ENCODE results near the gene ANXA8L1.
"Not testable (repeated sequence)": the region's sequence is repeated elsewhere in the genome, so short reads cannot be mapped to it uniquely, and the experiment has no call there.

Gene ANXA8L1

GRCh38 chr10:46398212-46398886 lies 22.8 kb downstream of the ANXA8L1 start:
- DNase-seq: not testable (repeated sequence)

GRCh38 chr10:46409556-46409955 lies 34.0 kb downstream of the ANXA8L1 start:
- not testable (repeated sequence) for DNase-seq

GRCh38 chr10:46411123-46411522 lies 35.5 kb downstream of the ANXA8L1 start:
- not testable (repeated sequence) for DNase-seq

GRCh38 chr10:46412665-46413064 lies 37.1 kb downstream of the ANXA8L1 start:
- not testable (repeated sequence) for DNase-seq

GRCh38 chr10:46415291-46415690 lies 39.7 kb downstream of the ANXA8L1 start:
- DNase-seq: not testable (repeated sequence)

GRCh38 chr10:46418283-46418682 lies 42.7 kb downstream of the ANXA8L1 start:
- DNase-seq: not testable (repeated sequence)

- DNase-seq: not testable (repeated sequence)
Observed at GRCh38 chr10:46419570-46420379, 44.2 kb downstream of the ANXA8L1 start.

GRCh38 chr10:46423550-46423949 lies 48.0 kb downstream of the ANXA8L1 start:
- not testable (repeated sequence) for DNase-seq

GRCh38 chr10:46440942-46441341 lies 65.4 kb downstream of the ANXA8L1 start:
- DNase-seq: not testable (repeated sequence)

Data from T-helper 9 cell (primary cell).